GM23338 (cell line): ENCODE measurements around the gene CARMIL1. TPM values are rescaled to one million over a fixed set of nuclear protein-coding genes. Genes with fewer than 3 reads are reported as not detected.

Experiments used
- ATAC-seq: fragments of 200-7000 bp; cut with Tn5 transposase; 3 replicates; pipeline ENCODE4 v1.9.1; 2020
- DNase-seq: peaks from one replicate; pipeline ENCODE4 v3.0.0-alpha.2; 2015; ENCODE audit warnings: low spot score
- H2AFZ ChIP-seq: fragments of 200-600 bp; sonication (generic); 2 replicates; pipeline ENCODE4 v1.8.0; 2016; ENCODE audit warnings: antibody characterized with exemption, mild to moderate bottlenecking, moderate library complexity
- H3F3A ChIP-seq: fragments of 200-600 bp; sonication (generic); replicated peaks from 2 replicates; pipeline ENCODE4 v1.8.0; 2017; ENCODE audit warnings: antibody characterized with exemption, mixed run types, low read depth
- H3K27ac ChIP-seq: fragments of 200-600 bp; sonication (generic); 2 replicates; pipeline ENCODE4 v1.6.1; 2016; ENCODE audit warnings: low read depth
- H3K27me3 ChIP-seq: fragments of 200-600 bp; sonication (generic); 2 replicates; pipeline ENCODE4 v1.8.0; 2016; ENCODE audit warnings: mild to moderate bottlenecking, mixed run types, moderate library complexity; ENCODE audit not compliant: insufficient read depth
- H3K36me3 ChIP-seq: fragments of 200-600 bp; sonication (generic); 2 replicates; pipeline ENCODE4 v1.8.0; 2016; ENCODE audit warnings: mild to moderate bottlenecking; ENCODE audit not compliant: insufficient read depth
- H3K4me1 ChIP-seq: fragments of 200-600 bp; sonication (generic); 2 replicates; pipeline ENCODE4 v1.8.0; 2016; ENCODE audit warnings: mild to moderate bottlenecking, moderate library complexity; ENCODE audit not compliant: insufficient read depth
- H3K4me2 ChIP-seq: fragments of 200-600 bp; sonication (generic); 2 replicates; pipeline ENCODE4 v1.7.1; 2017; ENCODE audit warnings: mixed run types
- H3K4me3 ChIP-seq: fragments of 200-600 bp; sonication (generic); 2 replicates; pipeline ENCODE4 v1.6.1; 2016; ENCODE audit warnings: mixed run types
- H3K79me2 ChIP-seq: fragments of 200-600 bp; sonication (generic); replicated peaks from 2 replicates; pipeline ENCODE4 v1.8.0; 2017; ENCODE audit warnings: mild to moderate bottlenecking; ENCODE audit not compliant: insufficient read depth
- H3K9me2 ChIP-seq: fragments of 200-600 bp; sonication (generic); 2 replicates; pipeline ENCODE4 v1.8.0; 2017; ENCODE audit not compliant: insufficient read depth
- H4K20me1 ChIP-seq: fragments of 200-600 bp; sonication (generic); replicated peaks from 2 replicates; pipeline ENCODE4 v1.8.0; 2017; ENCODE audit warnings: mild to moderate bottlenecking; ENCODE audit not compliant: insufficient read depth
- H3K27ac Mint-ChIP-seq: 2 replicates; pipeline ENCODE4 v1.8.0; 2020; ENCODE audit warnings: inconsistent platforms, mild to moderate bottlenecking, moderate library complexity, mixed read lengths
- H3K27me3 Mint-ChIP-seq: 3 replicates; pipeline ENCODE4 v1.8.0; 2022; ENCODE audit warnings: low read depth, mild to moderate bottlenecking, moderate library complexity, mixed read lengths, inconsistent platforms; ENCODE audit not compliant: insufficient read depth, poor library complexity
- H3K36me3 Mint-ChIP-seq: 3 replicates; pipeline ENCODE4 v1.8.0; 2021; ENCODE audit warnings: low read depth, mild to moderate bottlenecking, inconsistent platforms, moderate library complexity, mixed read lengths
- H3K4me1 Mint-ChIP-seq: 3 replicates; pipeline ENCODE4 v1.8.0; 2020; ENCODE audit warnings: mild to moderate bottlenecking, inconsistent platforms, mixed read lengths
- H3K4me3 Mint-ChIP-seq: 3 replicates; pipeline ENCODE4 v1.8.0; 2021; ENCODE audit warnings: moderate library complexity, mild to moderate bottlenecking, inconsistent platforms, mixed read lengths
- H3K9me3 Mint-ChIP-seq: 3 replicates; pipeline ENCODE4 v1.8.0; 2020; ENCODE audit warnings: moderate library complexity, mild to moderate bottlenecking, inconsistent platforms, mixed read lengths
- JUNB ChIP-seq: IDR thresholded peaks from one replicate; pipeline ENCODE4 v1.6.1; 2016; ENCODE audit warnings: antibody characterized with exemption; ENCODE audit not compliant: unreplicated experiment
- POLR2AphosphoS5 ChIP-seq: IDR thresholded peaks from 2 replicates; pipeline ENCODE4 v1.6.1; 2016; ENCODE audit warnings: antibody characterized with exemption, low read depth
- STAT1 ChIP-seq: IDR thresholded peaks from one replicate; pipeline ENCODE4 v1.6.1; 2016; ENCODE audit warnings: antibody characterized with exemption; ENCODE audit not compliant: unreplicated experiment
- ZNF331 ChIP-seq: fragments of 250-450 bp; sonication (Bioruptor Pico); IDR thresholded peaks from 2 replicates; pipeline ENCODE4 v1.5.0; 2020; ENCODE audit warnings: low read depth, mild to moderate bottlenecking, moderate library complexity
- polyA plus RNA-seq: library from polyadenylated mRNA; unstranded; fragments of >200 nt; fragmentation: Nextera tagmentation; extraction: Ambion mirVana; gene quantifications from 2 replicates; pipeline ENCODE4 v1.2.1, GENCODE V29; 2016
- total RNA-seq: library from RNA; depleted of rRNA; stranded (reverse); fragments of >200 nt; shearing (Covaris generic); gene quantifications from 2 replicates; pipeline ENCODE4 v1.2.3, GENCODE V29; 2014
- TF ChIP-seq, protein P1 (sequence below): fragments of 250-450 bp; sonication (Bioruptor Pico); IDR thresholded peaks from 2 replicates; pipeline ENCODE4 v1.5.0; 2020; ENCODE audit warnings: mild to moderate bottlenecking, moderate library complexity
- TF ChIP-seq, protein P2 (sequence below): IDR thresholded peaks from one replicate; pipeline ENCODE4 v1.6.1; 2018; ENCODE audit warnings: antibody characterized with exemption; ENCODE audit not compliant: unreplicated experiment

The CARMIL1 gene
- total and polyA plus RNA-seq, 2 experiments from 2014 or later, result 43.2 to 66.9 TPM

DNA sequence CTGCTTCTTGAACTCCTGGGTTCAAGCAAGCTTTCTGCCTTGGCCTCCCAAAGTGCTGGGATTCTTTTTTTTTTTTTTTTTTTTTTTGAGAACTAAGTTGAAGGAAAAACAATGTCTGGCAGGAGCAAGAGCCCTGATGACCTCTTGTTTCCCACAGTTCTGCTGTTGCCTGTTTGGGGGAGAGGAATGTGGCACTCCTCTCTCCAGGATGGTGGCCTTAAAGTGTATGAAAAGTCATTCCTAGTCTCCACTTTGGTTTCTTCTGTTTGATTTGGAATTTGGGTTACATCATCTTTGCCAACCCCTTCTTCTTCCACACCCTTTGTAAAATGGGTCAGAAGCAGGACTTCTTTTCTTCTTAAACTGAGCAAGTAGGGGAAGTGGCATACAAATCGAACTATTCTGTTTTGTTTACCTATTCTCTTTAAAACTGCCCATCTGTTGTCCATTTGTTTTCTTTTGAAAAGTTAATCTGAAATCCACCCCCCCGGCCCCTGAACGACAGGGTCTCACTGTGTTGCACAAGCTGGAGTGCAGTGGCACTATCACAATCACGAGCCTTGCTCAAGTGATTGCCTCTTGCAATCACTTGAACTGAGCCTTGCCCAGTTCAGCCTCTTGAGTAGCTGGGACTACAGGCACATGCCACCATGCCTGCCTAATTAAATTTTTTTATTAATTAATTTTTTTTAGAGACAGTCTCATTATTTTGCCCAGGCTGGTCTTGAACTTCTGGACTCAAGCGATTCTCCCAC, 11.3 kb downstream of the CARMIL1 start (continued):
- TF ChIP-seq, protein P1, sequence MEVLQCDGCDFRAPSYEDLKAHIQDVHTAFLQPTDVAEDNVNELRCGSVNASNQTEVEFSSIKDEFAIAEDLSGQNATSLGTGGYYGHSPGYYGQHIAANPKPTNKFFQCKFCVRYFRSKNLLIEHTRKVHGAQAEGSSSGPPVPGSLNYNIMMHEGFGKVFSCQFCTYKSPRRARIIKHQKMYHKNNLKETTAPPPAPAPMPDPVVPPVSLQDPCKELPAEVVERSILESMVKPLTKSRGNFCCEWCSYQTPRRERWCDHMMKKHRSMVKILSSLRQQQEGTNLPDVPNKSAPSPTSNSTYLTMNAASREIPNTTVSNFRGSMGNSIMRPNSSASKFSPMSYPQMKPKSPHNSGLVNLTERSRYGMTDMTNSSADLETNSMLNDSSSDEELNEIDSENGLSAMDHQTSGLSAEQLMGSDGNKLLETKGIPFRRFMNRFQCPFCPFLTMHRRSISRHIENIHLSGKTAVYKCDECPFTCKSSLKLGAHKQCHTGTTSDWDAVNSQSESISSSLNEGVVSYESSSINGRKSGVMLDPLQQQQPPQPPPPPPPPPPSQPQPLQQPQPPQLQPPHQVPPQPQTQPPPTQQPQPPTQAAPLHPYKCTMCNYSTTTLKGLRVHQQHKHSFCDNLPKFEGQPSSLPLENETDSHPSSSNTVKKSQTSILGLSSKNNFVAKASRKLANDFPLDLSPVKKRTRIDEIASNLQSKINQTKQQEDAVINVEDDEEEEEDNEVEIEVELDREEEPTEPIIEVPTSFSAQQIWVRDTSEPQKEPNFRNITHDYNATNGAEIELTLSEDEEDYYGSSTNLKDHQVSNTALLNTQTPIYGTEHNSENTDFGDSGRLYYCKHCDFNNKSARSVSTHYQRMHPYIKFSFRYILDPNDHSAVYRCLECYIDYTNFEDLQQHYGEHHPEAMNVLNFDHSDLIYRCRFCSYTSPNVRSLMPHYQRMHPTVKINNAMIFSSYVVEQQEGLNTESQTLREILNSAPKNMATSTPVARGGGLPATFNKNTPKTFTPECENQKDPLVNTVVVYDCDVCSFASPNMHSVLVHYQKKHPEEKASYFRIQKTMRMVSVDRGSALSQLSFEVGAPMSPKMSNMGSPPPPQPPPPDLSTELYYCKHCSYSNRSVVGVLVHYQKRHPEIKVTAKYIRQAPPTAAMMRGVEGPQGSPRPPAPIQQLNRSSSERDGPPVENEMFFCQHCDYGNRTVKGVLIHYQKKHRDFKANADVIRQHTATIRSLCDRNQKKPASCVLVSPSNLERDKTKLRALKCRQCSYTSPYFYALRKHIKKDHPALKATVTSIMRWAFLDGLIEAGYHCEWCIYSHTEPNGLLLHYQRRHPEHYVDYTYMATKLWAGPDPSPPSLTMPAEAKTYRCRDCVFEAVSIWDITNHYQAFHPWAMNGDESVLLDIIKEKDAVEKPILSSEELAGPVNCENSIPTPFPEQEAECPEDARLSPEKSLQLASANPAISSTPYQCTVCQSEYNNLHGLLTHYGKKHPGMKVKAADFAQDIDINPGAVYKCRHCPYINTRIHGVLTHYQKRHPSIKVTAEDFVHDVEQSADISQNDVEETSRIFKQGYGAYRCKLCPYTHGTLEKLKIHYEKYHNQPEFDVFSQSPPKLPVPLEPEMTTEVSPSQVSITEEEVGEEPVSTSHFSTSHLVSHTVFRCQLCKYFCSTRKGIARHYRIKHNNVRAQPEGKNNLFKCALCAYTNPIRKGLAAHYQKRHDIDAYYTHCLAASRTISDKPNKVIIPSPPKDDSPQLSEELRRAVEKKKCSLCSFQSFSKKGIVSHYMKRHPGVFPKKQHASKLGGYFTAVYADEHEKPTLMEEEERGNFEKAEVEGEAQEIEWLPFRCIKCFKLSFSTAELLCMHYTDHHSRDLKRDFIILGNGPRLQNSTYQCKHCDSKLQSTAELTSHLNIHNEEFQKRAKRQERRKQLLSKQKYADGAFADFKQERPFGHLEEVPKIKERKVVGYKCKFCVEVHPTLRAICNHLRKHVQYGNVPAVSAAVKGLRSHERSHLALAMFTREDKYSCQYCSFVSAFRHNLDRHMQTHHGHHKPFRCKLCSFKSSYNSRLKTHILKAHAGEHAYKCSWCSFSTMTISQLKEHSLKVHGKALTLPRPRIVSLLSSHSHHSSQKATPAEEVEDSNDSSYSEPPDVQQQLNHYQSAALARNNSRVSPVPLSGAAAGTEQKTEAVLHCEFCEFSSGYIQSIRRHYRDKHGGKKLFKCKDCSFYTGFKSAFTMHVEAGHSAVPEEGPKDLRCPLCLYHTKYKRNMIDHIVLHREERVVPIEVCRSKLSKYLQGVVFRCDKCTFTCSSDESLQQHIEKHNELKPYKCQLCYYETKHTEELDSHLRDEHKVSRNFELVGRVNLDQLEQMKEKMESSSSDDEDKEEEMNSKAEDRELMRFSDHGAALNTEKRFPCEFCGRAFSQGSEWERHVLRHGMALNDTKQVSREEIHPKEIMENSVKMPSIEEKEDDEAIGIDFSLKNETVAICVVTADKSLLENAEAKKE, result no peak
- no peak for TF ChIP-seq ZNF331 (CRISPR knock-in tag)
- TF ChIP-seq JUNB, result no peak
- no peak for TF ChIP-seq STAT1

DNA sequence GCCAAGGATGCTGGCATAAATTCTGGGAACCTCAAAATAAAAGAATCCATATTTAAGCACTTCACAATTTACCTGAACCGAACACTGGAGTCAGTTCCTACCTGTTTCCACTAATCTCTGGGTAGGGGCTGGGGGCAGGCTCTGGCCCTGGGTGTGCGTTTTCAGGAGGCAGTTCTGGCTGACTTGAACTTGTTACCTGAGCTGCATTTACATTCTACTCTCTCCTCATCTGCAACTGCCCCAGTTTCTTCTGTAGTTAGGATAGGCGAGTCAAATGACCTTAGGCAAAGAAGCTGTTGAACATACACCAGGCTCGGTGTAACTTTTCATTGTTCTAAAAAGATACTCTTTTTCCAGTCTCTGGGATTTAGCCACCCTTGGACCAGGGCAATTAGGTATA, 13.2 kb downstream of the CARMIL1 start:
- Histone ChIP-seq H3K27me3 (no peaks in the 10 kb centered on the region), H3K27ac (no peak overlapping the region), H3K4me1 (peaks cover 15% of the 10 kb centered on the region; the same call in 1 of the 2 replicates), H3K4me2 (0 out of 2 replicates have a peak overlapping the region, but pooled peaks have one; percentile 13), H3K79me2 (peaks cover 100% of the 10 kb centered on the region), H4K20me1 (peaks cover 49% of the 10 kb centered on the region), H3K9me2 (peaks cover 7% of the 10 kb centered on the region; the same call in 1 of the 2 replicates), H3K36me3 (no peaks in the 10 kb centered on the region), H3F3A (no peaks in the 10 kb centered on the region), H3K4me3 (no peak overlapping the region), H2AFZ (no peak overlapping the region)
- peaks cover 34% of the 10 kb centered on the region for H3K4me1 Mint-ChIP-seq
- H3K36me3 Mint-ChIP-seq, result no peaks in the 10 kb centered on the region
- no peak for DNase-seq
- ATAC-seq, result peak; percentile 81
- H3K27ac Mint-ChIP-seq, result no peak overlapping the region
- no peaks in the 10 kb centered on the region for H3K9me3 Mint-ChIP-seq
- H3K27me3 Mint-ChIP-seq, result no peaks in the 10 kb centered on the region
- H3K4me3 Mint-ChIP-seq, result no peak overlapping the region
- no peak for TF ChIP-seq POLR2AphosphoS5
- TF ChIP-seq, protein P2, sequence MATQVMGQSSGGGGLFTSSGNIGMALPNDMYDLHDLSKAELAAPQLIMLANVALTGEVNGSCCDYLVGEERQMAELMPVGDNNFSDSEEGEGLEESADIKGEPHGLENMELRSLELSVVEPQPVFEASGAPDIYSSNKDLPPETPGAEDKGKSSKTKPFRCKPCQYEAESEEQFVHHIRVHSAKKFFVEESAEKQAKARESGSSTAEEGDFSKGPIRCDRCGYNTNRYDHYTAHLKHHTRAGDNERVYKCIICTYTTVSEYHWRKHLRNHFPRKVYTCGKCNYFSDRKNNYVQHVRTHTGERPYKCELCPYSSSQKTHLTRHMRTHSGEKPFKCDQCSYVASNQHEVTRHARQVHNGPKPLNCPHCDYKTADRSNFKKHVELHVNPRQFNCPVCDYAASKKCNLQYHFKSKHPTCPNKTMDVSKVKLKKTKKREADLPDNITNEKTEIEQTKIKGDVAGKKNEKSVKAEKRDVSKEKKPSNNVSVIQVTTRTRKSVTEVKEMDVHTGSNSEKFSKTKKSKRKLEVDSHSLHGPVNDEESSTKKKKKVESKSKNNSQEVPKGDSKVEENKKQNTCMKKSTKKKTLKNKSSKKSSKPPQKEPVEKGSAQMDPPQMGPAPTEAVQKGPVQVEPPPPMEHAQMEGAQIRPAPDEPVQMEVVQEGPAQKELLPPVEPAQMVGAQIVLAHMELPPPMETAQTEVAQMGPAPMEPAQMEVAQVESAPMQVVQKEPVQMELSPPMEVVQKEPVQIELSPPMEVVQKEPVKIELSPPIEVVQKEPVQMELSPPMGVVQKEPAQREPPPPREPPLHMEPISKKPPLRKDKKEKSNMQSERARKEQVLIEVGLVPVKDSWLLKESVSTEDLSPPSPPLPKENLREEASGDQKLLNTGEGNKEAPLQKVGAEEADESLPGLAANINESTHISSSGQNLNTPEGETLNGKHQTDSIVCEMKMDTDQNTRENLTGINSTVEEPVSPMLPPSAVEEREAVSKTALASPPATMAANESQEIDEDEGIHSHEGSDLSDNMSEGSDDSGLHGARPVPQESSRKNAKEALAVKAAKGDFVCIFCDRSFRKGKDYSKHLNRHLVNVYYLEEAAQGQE, result no peak
